Measurements from ENCODE around the gene NUP188.

DNA sequence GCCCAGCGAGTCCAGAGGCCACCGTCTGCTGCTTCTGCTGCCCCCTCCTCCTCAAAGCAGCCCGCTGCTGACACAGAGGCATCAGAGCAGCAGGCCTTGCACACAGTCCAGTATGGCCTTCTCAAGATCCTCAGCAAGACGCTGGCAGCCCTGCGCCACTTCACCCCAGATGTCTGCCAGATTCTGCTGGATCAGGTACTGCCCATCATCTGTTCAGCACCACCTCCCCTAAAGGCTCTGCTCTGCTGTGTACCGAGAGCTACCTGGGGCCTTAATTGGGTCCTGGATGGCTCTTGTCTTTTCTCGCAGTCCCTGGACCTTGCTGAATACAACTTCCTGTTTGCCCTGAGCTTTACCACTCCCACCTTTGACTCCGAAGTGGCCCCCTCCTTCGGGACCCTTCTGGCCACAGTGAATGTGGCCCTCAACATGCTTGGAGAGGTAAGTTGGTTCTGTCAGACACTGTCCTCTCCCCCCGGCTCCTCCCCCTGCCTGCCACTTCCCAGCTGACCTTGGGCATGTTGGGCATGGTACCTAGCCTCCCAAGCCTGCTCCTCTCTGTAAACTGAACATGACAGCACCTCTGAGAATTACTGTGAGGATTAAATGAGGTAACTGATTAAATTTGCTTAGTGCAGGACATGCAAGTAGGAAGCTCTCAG lies 58.0 kb downstream of the NUP188 start:
- TF ChIP-seq, protein P1, sequence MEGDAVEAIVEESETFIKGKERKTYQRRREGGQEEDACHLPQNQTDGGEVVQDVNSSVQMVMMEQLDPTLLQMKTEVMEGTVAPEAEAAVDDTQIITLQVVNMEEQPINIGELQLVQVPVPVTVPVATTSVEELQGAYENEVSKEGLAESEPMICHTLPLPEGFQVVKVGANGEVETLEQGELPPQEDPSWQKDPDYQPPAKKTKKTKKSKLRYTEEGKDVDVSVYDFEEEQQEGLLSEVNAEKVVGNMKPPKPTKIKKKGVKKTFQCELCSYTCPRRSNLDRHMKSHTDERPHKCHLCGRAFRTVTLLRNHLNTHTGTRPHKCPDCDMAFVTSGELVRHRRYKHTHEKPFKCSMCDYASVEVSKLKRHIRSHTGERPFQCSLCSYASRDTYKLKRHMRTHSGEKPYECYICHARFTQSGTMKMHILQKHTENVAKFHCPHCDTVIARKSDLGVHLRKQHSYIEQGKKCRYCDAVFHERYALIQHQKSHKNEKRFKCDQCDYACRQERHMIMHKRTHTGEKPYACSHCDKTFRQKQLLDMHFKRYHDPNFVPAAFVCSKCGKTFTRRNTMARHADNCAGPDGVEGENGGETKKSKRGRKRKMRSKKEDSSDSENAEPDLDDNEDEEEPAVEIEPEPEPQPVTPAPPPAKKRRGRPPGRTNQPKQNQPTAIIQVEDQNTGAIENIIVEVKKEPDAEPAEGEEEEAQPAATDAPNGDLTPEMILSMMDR (IDR thresholded peaks at IDR 0.05; ENCODE audit: insufficient read depth, low read depth, low read length), result no peak
- no peak for TF ChIP-seq EZH2 (IDR thresholded peaks at IDR 0.05; ENCODE audit: insufficient read depth, low read length)
